BLaER1 treated with 17β-estradiol and CSF1 and Interleukin-3, amounts not matched to agents 10 nM and 100 nM (cell line): ENCODE results near the gene YAE1.
A peak's percentile ranks its signal among the peaks of the same experiment; 100 is the strongest.

Experiments used
- H3K27ac ChIP-seq, 11 experiments: shearing (Covaris generic); formaldehyde crosslinking; 2 replicates each; pipeline ENCODE4 v1.8.1; 2022
- H3K27me3 ChIP-seq, 11 experiments: shearing (Covaris generic); formaldehyde crosslinking; 2 replicates each; pipeline ENCODE4 v1.8.1; 2022
- H3K36me3 ChIP-seq, 11 experiments: shearing (Covaris generic); formaldehyde crosslinking; 2 replicates each; pipeline ENCODE4 v1.8.1; 2022
- H3K4me1 ChIP-seq, 10 experiments: shearing (Covaris generic); formaldehyde crosslinking; 2 replicates each; pipeline ENCODE4 v1.8.1; 2022
- H3K4me2 ChIP-seq, 11 experiments: shearing (Covaris generic); formaldehyde crosslinking; 2 replicates each; pipeline ENCODE4 v1.8.1; 2022
- H3K4me3 ChIP-seq, 10 experiments: shearing (Covaris generic); formaldehyde crosslinking; 2 replicates each; pipeline ENCODE4 v1.8.1; 2022
- H3K9ac ChIP-seq, 11 experiments: shearing (Covaris generic); formaldehyde crosslinking; 2 replicates each; pipeline ENCODE4 v1.8.1; 2022
- H3K9me3 ChIP-seq, 11 experiments: shearing (Covaris generic); formaldehyde crosslinking; replicated peaks in 1 of 11; 2 replicates each; pipeline ENCODE4 v1.8.1; 2022
- H4K20me1 ChIP-seq, 11 experiments: shearing (Covaris generic); formaldehyde crosslinking; 2 replicates each; pipeline ENCODE4 v1.8.1; 2022
- Cebpa-rat ChIP-seq, 11 experiments: shearing (Covaris generic); IDR thresholded peaks; 2 replicates each; pipeline ENCODE4 v1.8.1; 2022

The YAE1 gene

DNA sequence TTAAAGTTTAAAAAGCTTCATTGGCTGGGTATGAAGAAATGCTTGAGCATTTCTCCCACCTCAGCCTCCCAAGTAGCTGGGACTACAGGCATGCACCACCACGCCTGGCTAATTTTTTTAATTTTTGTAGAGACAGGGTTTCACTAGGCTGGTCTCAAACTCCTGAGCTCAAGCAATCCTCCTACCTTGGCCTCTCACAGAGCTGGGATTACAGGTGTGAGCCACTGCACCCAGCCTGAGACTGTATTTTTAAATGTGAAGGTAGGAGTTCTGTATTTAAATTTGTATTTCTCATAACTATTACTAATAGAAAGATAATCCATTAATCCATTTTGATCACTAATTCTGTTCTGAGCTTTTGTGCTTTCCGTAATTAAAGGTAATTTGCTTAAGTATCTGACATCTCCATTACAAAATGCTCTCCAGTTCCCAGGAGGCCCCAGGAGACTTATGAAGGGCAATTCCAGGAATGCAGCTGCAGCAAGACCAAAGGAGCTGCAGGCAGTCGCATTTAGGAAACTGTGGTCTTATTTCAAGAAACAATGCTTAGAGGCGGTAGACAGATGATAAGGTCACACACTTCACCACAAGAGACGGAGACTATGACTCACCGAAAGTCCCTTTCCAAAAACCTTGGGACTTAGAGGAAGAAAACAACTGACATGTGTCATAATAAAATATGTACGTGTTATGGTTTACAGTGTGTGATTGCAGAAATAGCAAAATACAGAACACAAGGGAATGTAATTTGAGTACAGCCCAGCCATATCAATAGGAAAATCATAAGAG is 23.3 kb downstream of the YAE1 start:
- Histone ChIP-seq H3K27me3 (no peaks in the 10 kb centered on the region), H3K9me3 (peaks cover 0 to 12% (median 5%) of the 10 kb centered on the region in 11 experiments; a peak in 6 of 22 replicates), H4K20me1 (0 out of 22 replicates have a peak, but pooled peaks cover 0 to 3% (median 0%) of the 10 kb centered on the region in 11 experiments), H3K4me3 (peak overlapping the region in 1 of 10 experiments; percentile 1; a peak in 1 of 20 replicates), H3K4me2 (peak overlapping the region; percentile 32 to 94 (median 67)), H3K27ac (peak overlapping the region; percentile 40 to 84 (median 63); a peak in 19 of 22 replicates), H3K4me1 (peaks cover 16 to 55% (median 30%) of the 10 kb centered on the region in 10 experiments), H3K36me3 (no peaks in the 10 kb centered on the region), H3K9ac (peak overlapping the region in 4 of 11 experiments; percentile 15 to 72 (median 60); a peak in 7 of 22 replicates)
- TF ChIP-seq Cebpa-rat (IDR thresholded peaks at IDR 0.05): peak in 5 of 11 experiments; percentile 31 to 79 (median 46); a peak in 6 of 22 replicates

DNA sequence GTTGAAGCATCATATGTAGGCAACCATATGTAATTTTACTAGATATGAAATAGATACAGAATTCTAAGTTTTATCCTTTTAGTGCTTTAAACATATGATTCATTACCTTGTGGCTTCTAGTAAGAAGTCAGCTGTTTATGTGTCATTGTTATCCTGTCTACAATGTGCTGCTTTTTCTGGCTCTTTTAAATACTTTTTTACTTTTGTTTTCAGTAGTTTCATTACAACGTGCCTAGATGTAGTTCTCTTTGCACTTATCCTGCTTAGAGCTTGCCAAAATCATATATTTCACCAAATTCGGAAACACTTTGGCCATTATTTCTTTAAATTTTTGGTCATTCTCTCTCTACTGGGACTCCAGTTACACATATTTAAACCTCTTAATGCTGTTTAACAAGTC is 26.4 kb downstream of the YAE1 start:
- H4K20me1 ChIP-seq: 0 out of 22 replicates have a peak, but pooled peaks cover 0 to 3% (median 0%) of the 10 kb centered on the region in 11 experiments
- peaks cover 16 to 63% (median 30%) of the 10 kb centered on the region in 10 experiments for H3K4me1 ChIP-seq
- no peaks in the 10 kb centered on the region for H3K36me3 ChIP-seq
- H3K27me3 ChIP-seq: no peaks in the 10 kb centered on the region
- H3K4me3 ChIP-seq: no peak overlapping the region
- peak overlapping the region in 3 of 11 experiments; percentile 49 to 59 (median 51); a peak in 5 of 22 replicates for H3K27ac ChIP-seq
- peak overlapping the region in 2 of 11 experiments; percentile 36 to 65; a peak in 4 of 22 replicates for H3K4me2 ChIP-seq
- peaks cover 0 to 12% (median 5%) of the 10 kb centered on the region in 11 experiments; a peak in 6 of 22 replicates for H3K9me3 ChIP-seq
- TF ChIP-seq Cebpa-rat (IDR thresholded peaks at IDR 0.05): no peak
- peak overlapping the region in 1 of 11 experiments; percentile 47; a peak in 2 of 22 replicates for H3K9ac ChIP-seq

DNA sequence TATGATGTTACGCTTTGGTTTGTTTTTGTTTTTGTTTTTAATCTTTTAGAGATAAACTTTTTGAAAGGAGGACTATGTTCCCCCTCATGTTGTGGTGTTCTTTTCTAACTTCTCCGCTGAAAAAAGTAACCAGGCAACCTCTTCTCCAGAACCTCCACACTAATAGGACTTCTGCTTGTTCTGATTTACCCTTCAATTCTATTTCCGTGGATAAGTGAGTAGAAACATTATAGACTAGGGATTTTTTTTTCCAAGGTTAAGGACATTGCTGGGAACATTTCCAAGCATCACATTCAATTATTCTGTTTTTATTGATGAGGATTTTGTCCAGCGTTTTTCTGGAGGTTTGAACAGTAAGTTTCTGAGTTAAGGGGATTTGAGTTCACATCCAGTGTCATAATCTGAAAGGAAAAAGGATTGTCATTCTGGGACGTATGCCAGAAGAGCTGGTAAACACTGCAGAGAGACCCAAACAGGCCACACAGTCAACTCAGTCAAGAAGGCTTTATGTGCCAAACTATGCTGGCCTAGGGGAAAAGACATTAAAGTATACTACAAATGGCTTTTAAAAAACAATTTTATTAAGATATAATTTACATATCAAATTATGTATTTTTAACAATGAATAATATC is 28.9 kb downstream of the YAE1 start:
- Histone ChIP-seq H3K27me3 (no peaks in the 10 kb centered on the region), H3K4me1 (peaks cover 4 to 55% (median 8%) of the 10 kb centered on the region in 10 experiments; a peak in 14 of 20 replicates), H3K9ac (no peak overlapping the region), H3K4me2 (no peak overlapping the region), H3K36me3 (no peaks in the 10 kb centered on the region), H3K27ac (no peak overlapping the region), H3K9me3 (peaks cover 0 to 12% (median 5%) of the 10 kb centered on the region in 11 experiments; a peak in 6 of 22 replicates), H3K4me3 (no peak overlapping the region), H4K20me1 (no peaks in the 10 kb centered on the region)
- no peak for TF ChIP-seq Cebpa-rat (IDR thresholded peaks at IDR 0.05)

DNA sequence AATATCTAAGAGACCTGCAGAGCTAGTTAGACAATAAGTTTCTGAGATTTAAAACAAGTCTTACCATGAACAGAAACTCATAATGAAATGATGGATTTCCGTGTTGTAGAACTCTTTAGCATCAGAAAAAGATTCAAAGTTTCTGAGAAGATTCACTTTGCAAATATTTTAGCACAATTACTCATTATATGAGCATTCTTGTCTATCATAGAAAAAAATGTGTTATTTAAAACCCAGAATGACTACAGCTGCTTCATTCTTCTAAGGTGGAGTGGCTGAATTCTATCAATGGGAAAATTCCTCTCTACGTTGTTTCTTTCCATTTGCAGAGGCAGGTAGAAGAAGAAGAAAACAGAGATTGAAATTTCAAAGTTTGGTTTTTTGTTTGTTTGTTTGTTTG is 36.1 kb downstream of the YAE1 start:
- no peaks in the 10 kb centered on the region for H4K20me1 ChIP-seq
- no peaks in the 10 kb centered on the region for H3K27me3 ChIP-seq
- H3K4me3 ChIP-seq: no peak overlapping the region
- no peaks in the 10 kb centered on the region for H3K9me3 ChIP-seq
- H3K4me1 ChIP-seq: peaks cover 0 to 18% (median 5%) of the 10 kb centered on the region in 10 experiments; a peak in 9 of 20 replicates
- no peak overlapping the region for H3K9ac ChIP-seq
- TF ChIP-seq Cebpa-rat (IDR thresholded peaks at IDR 0.05): no peak
- H3K36me3 ChIP-seq: no peaks in the 10 kb centered on the region
- no peak overlapping the region for H3K4me2 ChIP-seq
- H3K27ac ChIP-seq: no peak overlapping the region

DNA sequence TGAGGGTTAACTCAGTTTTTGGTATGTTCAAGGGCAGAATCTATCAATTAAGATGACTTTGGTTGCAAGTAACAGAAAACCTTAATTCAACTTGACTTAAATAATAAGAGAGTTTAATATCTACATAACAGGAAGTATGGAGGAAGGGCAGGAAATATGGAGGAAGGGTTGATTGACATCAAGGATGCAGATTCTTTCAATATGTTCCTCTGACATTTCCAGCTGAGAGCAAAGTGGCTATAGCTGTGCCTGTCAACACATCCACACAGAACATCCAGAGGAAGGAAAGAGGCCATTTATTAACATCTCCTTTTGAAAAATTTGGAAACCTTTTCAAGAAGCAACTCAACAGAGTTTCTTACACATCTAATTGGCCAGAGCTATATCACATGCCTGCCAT is 37.7 kb downstream of the YAE1 start:
- H3K9ac ChIP-seq: no peak overlapping the region
- no peak overlapping the region for H3K27ac ChIP-seq
- H3K4me2 ChIP-seq: peak overlapping the region in 2 of 11 experiments; percentile 16 to 23; a peak in 2 of 22 replicates
- peaks cover under 1 to 13% (median 9%) of the 10 kb centered on the region in 10 experiments; a peak in 19 of 20 replicates for H3K4me1 ChIP-seq
- TF ChIP-seq Cebpa-rat (IDR thresholded peaks at IDR 0.05): no peak
- H3K4me3 ChIP-seq: no peak overlapping the region
- peaks cover 0 to 5% (median 2%) of the 10 kb centered on the region in 11 experiments; a peak in 10 of 22 replicates for H3K27me3 ChIP-seq
- H4K20me1 ChIP-seq: no peaks in the 10 kb centered on the region
- H3K9me3 ChIP-seq: no peaks in the 10 kb centered on the region
- H3K36me3 ChIP-seq: no peaks in the 10 kb centered on the region

DNA sequence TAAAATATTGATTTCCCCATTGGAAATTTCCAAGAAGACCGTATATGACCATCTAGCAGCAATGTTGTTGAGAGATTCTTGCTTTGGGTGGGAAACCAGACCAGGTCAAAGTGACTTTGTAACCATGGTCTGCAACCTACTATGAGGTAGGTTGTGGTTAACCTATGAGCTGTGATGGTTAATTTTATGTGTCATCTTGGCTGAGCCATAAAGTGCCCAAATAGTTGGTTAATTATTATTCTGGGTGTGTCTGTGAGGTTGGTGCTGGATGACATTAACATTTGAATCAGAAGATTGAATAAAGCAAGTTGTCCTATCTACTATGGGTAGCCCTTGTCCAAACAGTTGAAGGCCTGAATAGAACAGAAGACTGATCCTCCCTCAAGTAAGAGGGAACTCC is 38.9 kb downstream of the YAE1 start:
- Histone ChIP-seq H3K4me3 (no peak overlapping the region), H3K4me1 (peaks cover 11 to 24% (median 20%) of the 10 kb centered on the region in 10 experiments), H4K20me1 (no peaks in the 10 kb centered on the region), H3K36me3 (no peaks in the 10 kb centered on the region), H3K27me3 (peaks cover 0 to 16% (median 13%) of the 10 kb centered on the region in 11 experiments; a peak in 17 of 22 replicates), H3K9ac (no peak overlapping the region), H3K4me2 (no peak overlapping the region), H3K9me3 (peaks cover 0 to 4% (median 0%) of the 10 kb centered on the region in 11 experiments; a peak in 1 of 22 replicates), H3K27ac (no peak overlapping the region)
- no peak for TF ChIP-seq Cebpa-rat (IDR thresholded peaks at IDR 0.05)

DNA sequence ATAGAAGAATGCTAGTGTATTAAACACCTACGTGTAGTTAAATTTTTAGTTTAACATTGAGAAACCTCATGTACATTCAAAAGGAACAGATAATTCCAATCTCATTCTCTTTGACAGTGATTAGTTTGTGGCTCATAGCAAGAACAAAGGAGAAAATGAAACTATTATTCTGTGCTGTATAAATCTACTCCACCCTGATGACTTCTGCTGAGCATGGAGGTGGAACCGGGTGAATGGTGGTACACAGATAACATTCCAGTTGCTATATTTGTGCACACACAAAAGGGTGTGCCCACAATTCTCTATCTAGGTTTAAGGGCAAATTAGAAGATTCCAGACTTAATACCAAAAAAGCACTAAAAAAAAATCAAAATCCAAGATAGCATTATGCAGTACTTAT is 40.1 kb downstream of the YAE1 start:
- Histone ChIP-seq H3K27me3 (peaks cover 0 to 27% (median 22%) of the 10 kb centered on the region in 11 experiments; a peak in 20 of 22 replicates), H3K4me1 (peaks cover 11 to 24% (median 21%) of the 10 kb centered on the region in 10 experiments), H3K4me3 (no peak overlapping the region), H4K20me1 (no peaks in the 10 kb centered on the region), H3K9ac (no peak overlapping the region), H3K27ac (no peak overlapping the region), H3K4me2 (no peak overlapping the region), H3K9me3 (peaks cover 0 to 4% (median 0%) of the 10 kb centered on the region in 11 experiments; a peak in 1 of 22 replicates), H3K36me3 (no peaks in the 10 kb centered on the region)
- TF ChIP-seq Cebpa-rat (IDR thresholded peaks at IDR 0.05): no peak

DNA sequence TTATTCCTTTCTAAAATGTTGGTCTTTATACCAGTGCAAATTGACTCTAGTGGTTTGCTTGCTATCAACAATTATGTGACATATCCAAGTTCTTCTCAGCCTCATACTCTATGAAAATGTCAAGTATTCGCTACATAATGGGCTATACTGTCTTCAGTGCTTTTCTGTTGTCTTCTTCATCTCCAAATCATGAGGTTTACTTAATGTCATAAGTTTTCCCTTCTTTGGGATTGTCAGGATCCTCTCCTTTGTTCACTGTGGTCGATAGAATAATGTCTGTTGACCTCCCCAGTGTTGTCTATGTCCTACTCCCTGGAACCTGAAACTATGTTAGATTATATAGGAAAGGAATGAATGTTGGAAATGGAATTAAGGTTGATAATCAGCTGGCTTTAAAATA is 40.7 kb downstream of the YAE1 start:
- H3K9ac ChIP-seq: no peak overlapping the region
- no peak overlapping the region for H3K4me2 ChIP-seq
- H3K36me3 ChIP-seq: no peaks in the 10 kb centered on the region
- H3K27ac ChIP-seq: no peak overlapping the region
- H3K4me1 ChIP-seq: peaks cover 11 to 24% (median 21%) of the 10 kb centered on the region in 10 experiments
- no peak overlapping the region for H3K4me3 ChIP-seq
- H4K20me1 ChIP-seq: no peaks in the 10 kb centered on the region
- no peak for TF ChIP-seq Cebpa-rat (IDR thresholded peaks at IDR 0.05)
- peaks cover 0 to 27% (median 22%) of the 10 kb centered on the region in 11 experiments; a peak in 20 of 22 replicates for H3K27me3 ChIP-seq
- H3K9me3 ChIP-seq: peaks cover 0 to 4% (median 0%) of the 10 kb centered on the region in 11 experiments; a peak in 1 of 22 replicates
